ENCODE data around the gene TBC1D7.

Gene TBC1D7

GRCh38 chr6:13272131-13273046, 55.9 kb downstream of the TBC1D7 start:
- no peak for DNase-seq (ENCODE audit: low read depth in 2 of 2)

- DNase-seq (ENCODE audit: low read depth in 2 of 2), result no peak
Measured at GRCh38 chr6:13268913-13269518, 59.3 kb downstream of the TBC1D7 start.

GRCh38 chr6:13267142-13267651, 61.1 kb downstream of the TBC1D7 start:
- no peak for DNase-seq (ENCODE audit: low read depth in 2 of 2)

- no peak for DNase-seq (ENCODE audit: low read depth in 2 of 2)
Measured at GRCh38 chr6:13263669-13264068, 64.7 kb downstream of the TBC1D7 start.

GRCh38 chr6:13262302-13263230, 65.8 kb downstream of the TBC1D7 start:
- no peak for DNase-seq (ENCODE audit: low read depth in 2 of 2)

- no peak for DNase-seq (ENCODE audit: low read depth in 2 of 2)
Measured at GRCh38 chr6:13261464-13261994, 66.8 kb downstream of the TBC1D7 start.

GRCh38 chr6:13260831-13261230, 67.5 kb downstream of the TBC1D7 start:
- DNase-seq (ENCODE audit: low read depth in 2 of 2), result no peak

- no peak for DNase-seq (ENCODE audit: low read depth in 2 of 2)
Measured at GRCh38 chr6:13260101-13260598, 68.2 kb downstream of the TBC1D7 start.

GRCh38 chr6:13259393-13259792, 68.9 kb downstream of the TBC1D7 start:
- DNase-seq (ENCODE audit: low read depth in 2 of 2), result no peak

GRCh38 chr6:13256266-13257001, 71.9 kb downstream of the TBC1D7 start:
- no peak for DNase-seq (ENCODE audit: low read depth in 2 of 2)

All from activated CD8-positive, alpha-beta memory T cell treated with anti-CD3 and anti-CD28 coated beads for 4 hours (primary cell).